Glomerular visceral epithelial cell (primary cell): ENCODE measurements around the gene ARHGEF16.

ENCODE experiments used
- DNase-seq: peaks from one replicate; pipeline ENCODE4 v3.0.0-alpha.2; 2016; ENCODE audit errors: extremely low spot score

The ARHGEF16 gene

DNA sequence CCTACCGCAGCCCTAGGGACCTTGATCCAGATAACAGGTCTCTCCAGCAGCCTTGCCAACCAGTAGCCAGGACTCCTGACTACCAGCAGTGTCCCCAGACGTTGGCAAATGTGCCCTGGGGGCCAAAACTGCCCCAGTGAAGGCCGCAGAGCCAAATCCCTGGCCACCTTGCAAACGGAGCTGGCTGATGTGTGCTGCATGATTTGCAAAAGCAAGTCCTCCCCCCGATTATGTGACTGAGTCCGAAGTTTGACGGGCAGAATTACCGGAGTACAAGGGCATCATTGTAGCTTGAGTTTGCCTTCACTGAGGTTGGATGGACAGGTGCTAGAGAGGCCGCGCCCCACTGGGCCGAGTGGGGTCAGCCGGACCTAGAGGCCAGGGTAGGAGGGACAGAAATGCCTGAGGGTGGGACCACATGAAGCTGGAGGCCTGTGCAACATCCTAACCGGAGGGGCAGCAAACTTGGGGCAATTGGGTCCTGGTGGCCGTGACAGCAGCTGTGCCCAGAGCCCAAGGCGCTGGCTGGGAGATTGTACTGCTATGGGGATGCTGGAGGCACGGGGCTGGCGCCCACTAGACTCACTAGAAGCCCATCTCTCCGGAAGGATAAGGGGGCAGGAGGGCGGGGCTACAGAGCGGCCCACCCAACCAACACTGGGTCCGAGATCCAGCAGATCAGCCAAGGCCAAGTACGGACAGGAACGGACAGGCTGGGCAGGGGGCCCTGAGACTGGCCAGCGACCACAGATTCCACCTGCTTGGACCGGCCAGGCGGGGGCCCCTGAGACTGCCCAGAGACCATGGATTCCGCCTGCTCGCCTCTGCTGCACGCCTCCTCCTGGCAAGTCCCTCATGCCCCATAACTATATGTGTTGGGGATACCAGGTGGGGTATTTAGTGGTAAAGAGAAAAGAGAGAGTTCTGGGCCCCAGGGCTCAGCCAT, 2.8 kb downstream of the ARHGEF16 start:
- DNase-seq, result no peak

GRCh38 chr1:3457910-3458883, 3.7 kb downstream of the ARHGEF16 start:
- no peak for DNase-seq

DNA sequence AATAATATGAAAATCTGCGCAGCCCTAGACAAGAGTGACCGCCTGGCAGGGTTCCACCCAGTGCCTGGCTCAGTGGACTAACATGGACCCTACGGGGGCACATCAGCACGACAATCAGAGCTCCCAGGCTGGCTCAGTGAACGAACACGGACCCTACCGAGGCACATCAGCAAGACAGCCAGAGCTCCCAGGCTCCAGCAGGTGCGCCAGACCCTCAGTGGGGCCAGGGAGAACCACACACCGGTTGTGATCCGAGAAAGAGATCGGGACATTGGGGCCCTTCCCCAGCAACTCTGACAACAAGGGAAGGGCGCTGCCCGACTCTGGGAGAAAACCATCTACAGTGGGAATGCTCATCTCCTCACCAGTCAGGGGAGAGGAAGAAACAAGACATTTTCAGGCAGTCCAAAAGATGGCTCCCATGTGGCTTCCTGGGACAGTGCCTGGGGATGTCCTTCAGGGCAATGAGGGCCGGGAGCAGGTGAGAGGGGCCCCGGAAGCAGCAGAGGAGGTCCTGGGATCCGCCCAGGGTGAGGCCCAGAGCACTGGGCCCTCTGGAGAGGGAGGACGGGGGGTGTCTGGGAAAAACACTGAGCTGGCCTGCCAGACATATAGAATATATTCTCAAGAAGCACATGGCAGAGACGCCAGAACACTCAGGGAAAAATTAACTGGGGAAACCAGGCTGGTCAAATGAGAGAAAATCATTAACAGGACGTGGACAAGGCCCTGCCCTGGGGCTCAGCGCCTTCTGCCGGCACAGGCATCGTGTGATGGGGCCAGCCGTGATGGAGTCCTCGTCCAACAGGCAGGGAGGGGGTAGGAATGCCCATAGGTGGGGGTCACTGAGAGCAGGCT, 4.8 kb downstream of the ARHGEF16 start:
- DNase-seq, result no peak

DNA sequence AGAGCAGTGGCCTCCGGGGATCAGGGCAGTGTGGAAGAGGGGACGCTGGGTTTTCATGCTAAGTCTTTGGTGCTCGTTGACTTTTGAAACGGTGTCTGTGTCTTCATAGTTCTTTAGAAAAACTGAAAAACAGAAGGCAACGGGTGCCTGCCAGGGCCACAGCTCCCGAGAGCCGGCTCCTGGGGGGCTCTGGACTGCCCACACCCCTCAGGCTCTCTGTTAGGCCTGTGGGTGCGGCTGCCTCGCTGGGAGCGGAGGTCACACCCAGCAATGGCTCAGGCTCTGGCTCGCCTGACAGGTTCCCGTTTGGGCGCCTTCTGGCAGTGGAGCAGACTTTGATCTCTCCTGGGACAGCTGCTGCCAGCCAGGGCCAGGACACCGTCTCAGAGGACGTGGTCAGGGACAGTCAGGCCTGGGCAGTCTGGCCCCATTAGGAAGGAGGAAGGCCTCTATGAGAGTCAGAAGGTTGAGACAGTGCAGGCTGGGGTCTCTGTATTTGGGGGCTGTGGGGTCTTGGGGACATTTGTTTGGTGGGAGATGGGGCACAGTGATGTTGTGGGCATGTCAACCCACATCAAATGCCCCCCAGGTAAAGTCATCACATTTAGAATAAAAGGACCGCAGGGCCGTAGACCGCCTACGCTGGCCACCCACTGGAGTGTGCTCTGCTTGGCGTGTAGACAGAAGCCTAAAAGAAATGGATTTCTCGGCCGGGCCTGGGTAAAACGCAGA, 5.6 kb downstream of the ARHGEF16 start:
- DNase-seq, result no peak

- DNase-seq, result peak; percentile 49
Measured at GRCh38 chr1:3460672-3461131, 6.2 kb downstream of the ARHGEF16 start.

- DNase-seq, result no peak
Measured at GRCh38 chr1:3461238-3461933, 6.9 kb downstream of the ARHGEF16 start.

DNA sequence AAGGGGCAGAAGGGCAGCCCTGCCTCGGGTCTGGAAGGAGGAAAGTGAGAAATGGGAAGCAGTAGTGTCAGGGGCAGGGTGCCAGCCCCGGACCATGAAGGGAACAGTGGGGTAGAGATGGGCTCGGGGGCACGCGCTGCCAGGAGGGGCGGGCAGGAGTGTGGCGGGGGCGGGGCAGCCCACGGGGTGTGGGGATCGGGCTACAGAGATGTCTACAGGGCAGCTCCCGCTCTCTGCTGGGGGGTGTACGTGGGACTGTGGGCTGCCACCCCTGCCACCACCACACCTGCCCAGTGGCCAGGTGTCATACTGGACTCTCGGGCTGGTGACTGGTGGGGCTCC, 7.4 kb downstream of the ARHGEF16 start:
- no peak for DNase-seq

DNA sequence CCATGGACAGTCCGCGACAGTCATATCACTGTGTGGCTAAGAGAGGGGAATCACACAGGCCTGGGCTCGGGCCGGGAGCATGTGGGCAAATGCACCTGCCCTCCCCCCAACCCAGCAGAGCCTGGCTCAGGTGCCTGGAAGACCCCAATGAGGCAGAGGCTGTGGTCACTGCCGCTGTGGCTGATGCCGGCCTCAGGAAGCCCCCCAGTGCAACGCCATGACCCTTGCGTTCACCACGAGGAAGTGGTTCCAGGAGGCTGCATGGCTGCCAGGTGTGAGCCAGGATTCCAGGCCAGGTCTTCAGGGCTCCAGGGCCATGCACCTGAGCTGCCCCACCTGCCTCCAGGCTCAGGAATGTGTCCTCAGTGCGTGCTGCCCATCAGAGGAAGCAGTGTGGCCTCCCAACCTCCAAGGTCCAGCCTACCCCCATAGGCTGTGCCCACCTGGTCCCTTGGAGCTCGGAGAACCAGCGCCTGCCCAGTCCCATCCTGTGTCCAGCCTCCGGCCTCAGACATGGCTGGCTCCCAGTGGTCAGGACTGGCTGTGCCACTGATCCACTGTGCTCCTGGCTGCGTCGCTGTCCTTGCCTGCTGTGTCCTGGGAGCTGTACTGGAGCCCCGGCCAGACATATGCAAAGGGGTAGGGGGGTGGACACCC, 8.0 kb downstream of the ARHGEF16 start:
- no peak for DNase-seq

GRCh38 chr1:3463013-3463385, 8.5 kb downstream of the ARHGEF16 start:
- DNase-seq, result no peak

DNA sequence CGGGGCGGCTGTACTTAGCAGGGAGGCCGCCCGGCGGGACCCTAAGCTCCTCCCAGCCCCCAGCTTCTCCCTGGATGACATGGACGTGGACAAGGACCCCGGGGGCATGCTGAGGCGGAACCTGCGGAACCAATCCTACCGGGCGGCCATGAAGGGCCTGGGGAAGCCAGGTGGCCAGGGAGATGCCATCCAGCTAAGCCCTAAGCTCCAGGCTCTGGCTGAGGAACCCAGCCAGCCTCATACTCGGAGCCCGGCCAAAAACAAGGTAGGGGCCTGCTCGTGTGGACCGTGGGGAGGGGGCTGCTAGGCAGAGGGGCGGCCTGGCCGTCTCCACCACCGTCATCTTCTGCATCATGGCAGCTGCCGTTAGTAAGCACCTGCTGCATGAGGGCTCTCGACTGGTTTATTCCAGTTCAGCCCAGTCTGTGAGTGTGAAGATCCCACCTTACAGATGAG, 9.0 kb downstream of the ARHGEF16 start:
- no peak for DNase-seq

- DNase-seq, result no peak
Measured at GRCh38 chr1:3463891-3464648, 9.6 kb downstream of the ARHGEF16 start.

DNA sequence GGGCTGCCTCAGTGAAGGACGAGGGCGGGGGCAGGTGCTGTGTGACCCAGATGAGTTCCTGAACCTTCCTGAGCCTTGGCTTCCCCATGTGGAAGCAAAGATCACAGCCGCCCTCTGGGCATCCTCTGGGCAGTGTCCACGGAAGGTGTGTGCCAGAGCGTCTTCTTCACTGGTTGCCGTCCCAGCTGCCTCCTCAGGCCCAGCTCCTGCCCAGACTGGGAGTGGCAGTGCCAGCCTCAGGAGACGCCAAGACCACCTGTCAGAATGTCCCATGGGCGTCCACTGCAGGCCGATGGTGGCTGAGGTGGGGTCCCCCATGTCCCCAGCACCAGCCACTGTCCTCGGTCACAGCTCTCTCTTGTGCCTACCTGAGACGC, 10.2 kb downstream of the ARHGEF16 start:
- DNase-seq, result no peak

GRCh38 chr1:3465091-3465934, 10.8 kb downstream of the ARHGEF16 start:
- no peak for DNase-seq

GRCh38 chr1:3465935-3466321, 11.5 kb downstream of the ARHGEF16 start:
- DNase-seq, result no peak

DNA sequence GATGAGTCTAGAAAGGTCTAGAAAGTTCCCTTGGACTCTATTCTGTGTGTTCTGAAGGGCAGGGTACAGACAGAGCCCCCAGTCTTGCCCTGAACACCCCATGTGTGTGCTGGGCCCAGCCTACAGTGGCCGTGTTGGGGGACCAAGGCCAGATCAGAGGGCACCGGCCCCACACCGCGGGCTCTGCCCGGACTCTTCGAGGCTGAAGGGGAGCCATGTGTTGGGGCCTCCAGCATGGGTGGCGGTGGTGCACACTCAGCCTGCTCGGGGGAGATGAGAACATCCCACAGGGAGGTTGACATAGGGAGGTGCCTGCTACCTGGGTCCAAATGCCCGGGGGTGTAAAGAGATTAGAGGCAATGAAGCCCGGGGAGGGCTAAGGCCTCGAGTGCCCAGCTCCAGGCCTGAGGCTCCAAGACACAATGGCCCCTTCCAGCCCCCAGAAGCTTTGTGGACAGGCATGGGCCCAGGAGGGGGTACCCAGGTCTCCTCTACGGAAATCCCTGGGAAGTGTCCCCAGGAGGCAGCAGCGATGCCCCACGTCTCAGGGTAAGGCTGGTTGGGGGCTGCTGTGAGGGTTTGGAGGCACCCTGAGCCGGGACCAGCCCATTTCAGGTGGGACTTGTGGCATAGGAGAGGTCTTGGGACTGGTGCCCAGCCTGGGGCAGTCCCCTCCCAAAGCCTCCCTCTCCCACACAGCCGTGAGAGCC, 12.1 kb downstream of the ARHGEF16 start:
- no peak for DNase-seq

DNA sequence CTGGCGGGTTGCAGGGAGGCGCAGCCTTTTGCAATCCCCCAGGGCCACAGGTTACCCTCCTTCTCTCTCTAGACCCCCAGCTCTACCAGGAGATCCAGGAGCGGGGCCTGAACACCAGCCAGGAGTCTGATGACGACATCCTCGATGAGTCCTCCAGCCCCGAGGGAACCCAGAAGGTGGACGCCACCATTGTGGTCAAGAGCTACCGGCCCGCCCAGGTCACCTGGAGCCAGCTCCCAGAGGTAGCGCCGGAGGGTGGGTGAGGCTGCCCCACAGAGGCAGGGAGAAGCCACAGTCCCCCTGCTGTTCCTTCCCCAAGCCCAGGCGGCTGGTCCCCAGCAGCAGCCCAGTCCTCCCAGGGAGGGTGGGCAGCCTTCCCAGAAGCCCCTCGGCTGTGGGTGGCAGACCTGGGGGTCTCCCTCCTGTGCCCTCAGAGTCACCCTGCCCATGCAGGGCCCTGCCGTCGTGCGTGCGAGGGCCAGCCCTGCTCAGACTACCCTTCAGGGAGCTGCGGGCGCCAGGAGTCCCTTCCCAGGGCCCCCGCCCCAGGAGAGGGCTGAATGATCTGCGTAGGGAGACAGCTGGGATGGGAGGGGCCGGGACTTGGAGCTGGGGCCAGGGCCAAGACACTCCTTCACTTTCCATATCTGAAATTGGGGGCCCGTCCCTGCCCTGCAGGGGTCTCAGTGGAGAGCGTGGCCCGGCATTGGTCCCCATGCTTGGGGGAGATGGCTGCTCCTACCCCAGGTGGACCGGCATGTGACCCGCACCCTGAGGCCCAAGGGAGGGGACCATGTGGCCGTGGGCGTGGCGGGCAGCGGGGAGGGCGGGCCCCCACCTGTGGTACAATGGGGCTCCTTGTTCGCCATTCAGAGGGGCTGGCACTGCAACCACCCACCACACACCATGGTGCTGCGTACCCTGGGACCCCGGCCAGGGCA, 12.9 kb downstream of the ARHGEF16 start:
- DNase-seq, result no peak
